GM18868 (cell line): ENCODE measurements around the gene ETAA1.

ENCODE experiments used
- ATAC-seq: cut with Tn5 transposase; IDR thresholded peaks from one replicate; pipeline ENCODE4 v1.9.1; 2021; ENCODE audit warnings: mild to moderate bottlenecking, moderate library complexity; ENCODE audit not compliant: unreplicated experiment

The ETAA1 gene

DNA sequence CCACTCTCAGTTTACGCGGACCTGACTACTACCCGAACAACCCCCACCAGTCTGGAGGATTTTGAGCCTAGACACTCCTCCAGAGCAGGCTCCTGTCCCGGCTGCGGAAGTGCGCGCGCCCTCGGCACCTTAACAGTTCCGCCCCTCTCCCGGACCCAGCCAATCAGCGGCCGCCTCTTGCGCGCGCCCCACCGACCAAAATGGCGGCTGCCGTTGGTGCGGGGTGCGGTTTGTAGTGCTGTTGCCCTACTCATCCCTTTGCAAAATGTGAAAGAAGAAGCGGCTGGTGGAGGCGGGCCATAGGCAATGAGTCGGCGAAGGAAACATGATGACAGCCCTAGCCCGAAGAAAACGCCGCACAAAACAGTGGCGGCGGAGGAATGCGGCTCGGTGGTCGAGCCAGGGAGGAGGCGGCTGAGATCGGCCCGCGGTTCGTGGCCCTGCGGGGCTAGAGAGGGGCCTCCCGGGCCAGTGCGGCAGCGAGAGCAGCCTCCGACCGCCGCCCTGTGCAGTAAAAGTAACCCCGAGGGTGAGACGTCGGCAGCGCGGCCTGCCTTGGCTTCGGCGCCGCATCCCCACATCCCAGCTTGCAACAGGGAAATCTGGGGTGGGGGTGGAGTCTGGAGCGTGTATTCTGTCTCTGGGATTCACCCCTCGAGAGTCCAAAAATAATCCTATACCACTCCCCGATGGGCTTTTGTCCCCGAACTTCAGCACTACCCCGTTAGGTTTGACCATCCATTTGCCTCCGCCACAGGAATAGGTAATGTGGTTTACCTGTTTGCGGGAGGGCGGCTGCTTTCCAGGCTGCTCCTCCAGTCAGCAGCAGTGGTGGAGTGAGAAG lies at the start of gene ETAA1:
Gene ETAA1 (plus strand): TSS at position 191 of the 844 bp plus-strand sequence. CDS start 116 bp downstream, at position 307.
- ATAC-seq, result peak; percentile 99

DNA sequence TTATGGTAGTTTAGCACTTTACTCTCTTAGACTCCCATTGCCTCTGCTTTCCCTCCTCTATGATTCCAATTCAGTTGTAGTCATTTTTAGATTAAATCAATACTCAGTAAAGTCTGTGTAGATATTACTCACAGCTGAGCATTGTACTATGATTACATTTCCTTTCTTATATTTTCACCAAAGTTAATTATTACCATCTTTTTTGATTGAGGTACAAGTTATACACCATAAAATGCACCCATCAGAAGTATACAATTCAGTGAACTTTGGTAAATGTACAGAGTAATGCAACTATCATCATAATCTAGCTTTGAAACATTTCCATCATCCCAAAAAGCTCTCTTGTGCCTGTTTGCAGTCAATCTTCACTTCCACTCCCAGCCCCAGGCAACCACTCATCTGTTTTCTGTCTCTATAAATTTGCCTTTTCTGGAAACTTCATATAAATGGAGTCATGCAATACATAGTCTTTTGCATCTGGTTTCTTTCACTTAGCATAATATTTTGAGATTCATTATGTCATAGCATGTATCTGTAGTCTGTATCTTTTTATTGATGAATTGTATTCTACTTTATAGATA lies 30.2 kb upstream of the ETAA1 start:
- ATAC-seq, result no peak

DNA sequence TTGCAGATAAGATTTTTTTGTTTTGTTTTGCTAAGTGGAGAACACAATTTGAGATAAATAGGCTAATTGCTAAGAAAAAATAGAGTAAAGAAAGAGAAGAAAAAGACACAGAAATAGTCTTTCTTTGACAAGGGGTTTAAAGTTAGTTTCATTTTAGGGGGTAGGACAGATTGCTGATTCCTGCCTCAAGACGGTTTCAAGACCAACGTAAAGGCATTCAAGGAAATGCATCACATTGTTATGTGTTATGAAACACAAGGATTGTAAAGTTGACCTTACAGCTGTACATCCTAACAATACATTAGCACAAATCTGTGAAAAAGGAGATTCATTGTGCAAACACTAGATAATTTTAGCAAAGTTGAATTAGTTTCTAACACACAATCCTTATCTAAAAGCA lies 22.7 kb upstream of the ETAA1 start:
- no peak for ATAC-seq

DNA sequence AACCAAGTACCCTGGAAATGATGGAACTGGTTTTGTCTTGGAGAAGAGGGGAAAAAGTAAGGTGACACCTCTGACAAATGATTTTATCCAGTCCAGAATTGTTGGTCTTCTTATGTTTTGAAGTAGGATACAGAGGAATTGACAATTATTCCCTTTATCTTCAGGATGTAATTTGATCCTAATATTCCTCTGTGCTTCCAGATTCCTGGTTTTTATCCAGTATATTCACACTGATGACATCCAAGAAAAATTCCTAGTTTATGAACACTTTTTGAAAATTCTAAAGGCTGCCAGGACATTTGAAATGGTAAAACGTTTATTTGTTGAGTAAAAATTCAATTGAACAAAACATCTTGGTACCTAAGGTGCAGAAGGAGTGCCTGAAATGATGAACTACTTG lies 22.2 kb upstream of the ETAA1 start:
- no peak for ATAC-seq

GRCh38 chr2:67378555-67378954 lies 18.6 kb upstream of the ETAA1 start:
- ATAC-seq, result no peak

GRCh38 chr2:67379048-67379447 lies 18.1 kb upstream of the ETAA1 start:
- no peak for ATAC-seq

DNA sequence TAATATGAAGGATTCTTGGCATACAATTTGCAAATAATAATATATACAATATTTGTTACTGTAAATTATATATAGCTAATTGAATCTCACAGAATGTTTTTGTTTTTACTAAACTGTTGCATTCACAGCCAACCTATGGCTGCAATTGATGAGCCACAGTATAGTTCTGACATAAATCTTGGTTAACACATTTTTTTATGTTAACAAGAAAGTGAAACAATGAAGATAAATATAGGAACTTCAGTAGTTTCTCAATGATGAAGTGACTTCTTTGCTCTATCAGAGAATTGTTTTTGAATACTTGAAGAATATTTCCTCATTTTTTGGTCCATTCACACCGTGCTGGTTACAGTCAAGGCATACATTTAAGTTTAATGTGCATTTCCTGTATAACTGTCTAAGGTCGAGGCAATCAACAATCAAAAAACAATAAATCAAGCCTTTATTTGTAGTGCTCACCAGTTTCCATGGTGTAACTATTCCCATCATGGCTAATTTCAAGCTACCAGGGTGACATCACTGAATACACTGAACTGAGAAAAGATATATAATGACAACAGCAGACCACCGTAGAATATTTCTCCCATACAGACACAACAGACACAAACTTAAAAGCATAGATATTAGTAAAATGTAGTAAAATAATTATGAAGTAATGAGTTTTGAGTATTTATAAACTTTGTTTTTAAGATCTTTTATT lies 12.9 kb upstream of the ETAA1 start:
- ATAC-seq, result no peak

GRCh38 chr2:67388680-67389079 lies 8.5 kb upstream of the ETAA1 start:
- no peak for ATAC-seq

DNA sequence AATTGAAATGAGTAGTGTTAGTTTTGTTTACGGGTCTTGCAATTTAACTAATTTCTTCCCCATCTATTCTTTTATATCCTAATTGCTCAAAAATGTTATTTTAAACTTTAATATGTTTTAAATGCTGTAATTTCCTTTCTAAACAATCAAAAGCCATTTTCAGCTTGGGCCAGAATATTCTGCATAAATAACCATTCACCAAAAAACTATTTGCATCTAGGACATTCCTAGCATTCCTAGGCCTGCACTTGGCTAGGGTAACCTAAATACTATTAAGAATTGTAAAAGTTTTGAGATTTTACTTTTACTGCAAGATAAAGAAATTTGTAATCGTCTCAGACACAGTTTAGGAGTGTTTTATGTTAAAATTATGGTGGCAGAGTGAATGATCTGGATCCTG lies 7.8 kb upstream of the ETAA1 start:
- ATAC-seq, result no peak

- no peak for ATAC-seq
Measured at GRCh38 chr2:67389788-67390187, 7.3 kb upstream of the ETAA1 start.

GRCh38 chr2:67393237-67393636 lies 3.9 kb upstream of the ETAA1 start:
- no peak for ATAC-seq

- ATAC-seq, result no peak
Measured at GRCh38 chr2:67394734-67395133, 2.4 kb upstream of the ETAA1 start.

- ATAC-seq, result no peak
Measured at GRCh38 chr2:67399144-67399543, 2.0 kb downstream of the ETAA1 start.

- no peak for ATAC-seq
Measured at GRCh38 chr2:67399831-67400489, 2.8 kb downstream of the ETAA1 start.

DNA sequence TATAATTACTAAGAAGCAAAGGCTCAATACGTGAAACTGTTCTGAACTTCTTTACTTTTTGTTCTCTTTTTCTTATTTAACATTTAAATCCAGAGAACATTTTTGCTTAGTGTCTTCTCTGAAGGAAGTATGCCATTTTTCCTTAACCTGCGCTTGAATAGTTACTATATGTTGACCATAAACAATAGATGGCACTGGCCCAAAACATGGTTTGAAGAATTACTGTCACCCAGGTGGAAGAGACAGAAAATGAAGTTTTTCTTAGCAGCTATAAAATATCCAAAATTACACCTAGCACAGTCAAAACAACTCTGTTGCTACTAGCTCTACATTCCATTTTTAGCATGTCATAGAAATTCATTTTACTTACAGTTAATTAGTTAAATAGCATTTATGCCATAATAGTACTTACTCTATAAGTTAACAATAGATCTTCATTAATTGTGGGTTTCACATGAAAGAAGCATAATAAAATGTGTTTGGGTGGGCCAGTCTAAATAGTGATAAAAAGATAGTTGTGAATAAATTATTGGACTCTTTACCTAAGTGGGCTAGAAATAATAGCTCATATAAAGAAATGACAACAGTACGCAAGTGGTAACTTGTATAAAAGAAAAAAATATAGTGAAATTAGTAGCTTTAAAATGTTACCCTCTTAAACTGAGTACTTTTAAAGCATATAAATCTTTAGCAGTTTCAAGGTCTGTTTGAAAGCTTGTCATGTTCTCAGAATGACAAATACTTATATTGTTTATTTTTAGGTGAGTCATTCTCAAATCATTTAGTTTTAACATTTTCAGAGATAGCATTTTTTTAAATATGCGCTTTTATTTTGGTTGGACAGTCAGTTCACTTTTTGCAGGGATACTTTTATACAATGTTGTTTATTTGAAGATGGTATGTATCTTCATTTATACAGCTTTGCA lies 3.7 kb downstream of the ETAA1 start:
- no peak for ATAC-seq

DNA sequence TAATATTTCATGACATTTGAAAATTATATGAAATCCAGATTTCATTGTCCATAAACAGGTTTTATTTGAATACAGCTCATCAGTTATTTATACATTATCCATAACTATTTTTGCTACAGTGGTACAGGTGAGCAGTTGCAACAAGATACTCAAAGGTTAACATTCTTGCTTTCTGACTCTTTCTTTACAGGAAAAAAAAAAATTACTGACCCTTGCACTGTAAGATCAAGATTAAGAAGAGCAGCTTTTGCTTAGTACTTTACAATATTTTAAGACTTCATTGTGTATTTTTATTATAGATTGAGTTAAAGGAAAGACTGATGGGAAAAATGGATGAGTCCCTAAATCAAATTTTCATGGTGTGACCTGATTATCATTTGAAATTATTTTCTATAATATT lies 11.2 kb downstream of the ETAA1 start:
- no peak for ATAC-seq

DNA sequence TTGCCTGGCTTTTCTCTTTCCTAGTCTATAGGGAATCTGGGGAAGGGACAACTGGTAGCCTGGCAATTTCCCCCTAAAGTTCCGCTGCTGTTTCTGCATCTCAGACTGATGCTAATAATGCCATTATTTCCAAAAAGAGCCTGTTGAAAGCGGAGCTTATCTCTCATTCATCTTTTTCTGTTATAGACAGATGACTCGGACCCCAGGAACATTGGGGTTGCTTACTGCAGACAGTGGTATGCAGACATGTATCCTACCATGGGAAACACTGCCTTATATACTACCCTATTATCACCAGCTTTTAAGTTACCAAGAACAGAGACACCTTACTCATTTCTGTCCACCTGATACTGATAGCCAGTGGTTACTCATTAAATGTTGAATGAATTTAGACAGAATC lies 15.3 kb downstream of the ETAA1 start:
- ATAC-seq, result no peak

DNA sequence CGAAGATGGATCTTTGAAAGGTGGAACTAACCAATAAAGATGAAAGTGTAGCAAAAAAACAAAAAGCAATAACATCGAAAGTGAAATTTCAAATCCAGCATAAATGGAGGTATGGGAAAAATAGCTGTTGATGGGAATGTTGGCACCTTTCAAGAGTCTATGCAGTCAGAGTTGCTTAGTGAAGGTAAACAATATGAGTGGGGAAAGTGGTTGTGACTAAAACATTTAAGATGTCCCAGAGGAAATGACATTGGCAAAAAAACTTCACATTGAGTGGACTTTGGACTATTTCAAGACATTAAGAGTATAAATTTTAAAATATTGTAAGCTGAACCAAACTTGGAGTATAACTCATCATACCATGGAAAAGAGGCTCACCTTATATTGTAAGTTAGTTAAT lies 17.7 kb downstream of the ETAA1 start:
- ATAC-seq, result no peak

GRCh38 chr2:67416136-67416535 lies 19.0 kb downstream of the ETAA1 start:
- no peak for ATAC-seq

DNA sequence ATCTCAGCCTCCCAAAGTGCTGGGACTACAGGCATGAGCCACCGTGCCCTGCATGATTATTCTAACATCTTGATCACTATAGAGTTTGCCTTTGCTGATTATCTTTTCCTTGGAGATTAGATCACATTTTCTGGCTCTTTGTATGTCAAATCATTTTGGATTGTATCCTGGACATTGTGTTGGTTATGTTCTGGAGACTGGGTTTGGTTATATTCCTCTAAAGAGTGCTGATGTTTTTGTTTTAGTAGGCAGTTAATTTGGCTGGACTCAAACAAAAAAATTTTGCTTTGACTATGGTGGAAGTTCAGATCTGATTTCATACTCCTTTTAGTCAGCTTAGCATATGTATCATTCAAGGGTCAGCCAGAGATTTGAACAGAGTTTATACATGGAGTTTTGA lies 26.4 kb downstream of the ETAA1 start:
- no peak for ATAC-seq
